GM12878 (cell line): ENCODE measurements around the gene KMT2B. TPM values are rescaled to one million over a fixed set of nuclear protein-coding genes. Genes with fewer than 3 reads are reported as not detected.

Experiments
- ATAC-seq: fragments of 200-7000 bp; cut with Tn5 transposase; 3 replicates; pipeline ENCODE4 v1.9.1; 2020; ENCODE audit warnings: mild to moderate bottlenecking, moderate library complexity
- BruUV-seq: library from RNA; stranded (reverse); fragments of 400-500 nt; replicated peaks from 2 replicates; lab custom pipeline; 2021; lab: Mats Ljungman, UMichigan
- CTCF ChIA-PET: fragments of 300-600 bp; sonication (Branson Sonifier 250); formaldehyde crosslinking; extraction: SDS; loops from one replicate; lab custom pipeline; 2021; ENCODE audit warnings: inconsistent platforms; lab: Yijun Ruan, JAX
- POLR2A ChIA-PET: fragments of 350-600 bp; formaldehyde crosslinking; extraction: SDS; loops from one replicate; lab custom pipeline; 2021; ENCODE audit warnings: inconsistent platforms; lab: Charles Lee
- RAD21 ChIA-PET: fragments of 300-600 bp; sonication (Branson Sonifier 250); formaldehyde crosslinking; loops from one replicate; lab custom pipeline; 2023; ENCODE audit warnings: antibody characterized with exemption; ENCODE audit not compliant: unreplicated experiment; lab: Charles Lee
- SMC1A ChIA-PET: fragments of 300-600 bp; sonication (Branson Sonifier 250); formaldehyde crosslinking; loops from one replicate; lab custom pipeline; 2023; ENCODE audit not compliant: unreplicated experiment, uncharacterized antibody; lab: Charles Lee
- DNase-seq: peaks from one replicate; pipeline ENCODE4 v3.0.0-alpha.2; 2011; ENCODE audit warnings: low read depth, low spot score
- FAIRE-seq: peaks from 3 replicates; lab custom pipeline; 2011; peaks lifted over from hg19 to GRCh38; lab: Jason Lieb, UNC
- H2AFZ ChIP-seq: 2 replicates; pipeline ENCODE4 v1.6.0; 2011; ENCODE audit warnings: low read depth, low read length, control low read depth; ENCODE audit not compliant: control insufficient read depth
- H3K27ac ChIP-seq: 2 replicates; pipeline ENCODE4 v1.5.1; 2011; ENCODE audit warnings: control low read depth; ENCODE audit not compliant: control insufficient read depth, insufficient read depth
- H3K27me3 ChIP-seq, 2 experiments: replicated peaks in 1 of 2; 2 replicates each; pipeline versions ENCODE4 v1.6.0 to v1.6.1; 2011; ENCODE audit warnings: low read length in 1 of 2; ENCODE audit not compliant: control insufficient read depth in 2 of 2, insufficient read depth in 2 of 2
- H3K36me3 ChIP-seq, 2 experiments: 2 replicates each; pipeline ENCODE4 v1.5.1; 2011; ENCODE audit warnings: low read length in 1 of 2; ENCODE audit not compliant: control insufficient read depth in 2 of 2, insufficient read depth in 2 of 2
- H3K4me1 ChIP-seq: 2 replicates; pipeline ENCODE4 v1.6.1; 2011; ENCODE audit warnings: mild to moderate bottlenecking, low read length, moderate library complexity, mixed read lengths; ENCODE audit not compliant: control insufficient read depth, insufficient read depth
- H3K4me2 ChIP-seq: 2 replicates; pipeline ENCODE4 v1.6.0; 2011; ENCODE audit warnings: control low read depth; ENCODE audit not compliant: control insufficient read depth, insufficient read depth
- H3K4me3 ChIP-seq: fragments of 200-600 bp; sonication (generic); 2 replicates; pipeline ENCODE4 v1.5.1; 2016
- H3K79me2 ChIP-seq: 2 replicates; pipeline ENCODE4 v1.6.0; 2011; ENCODE audit warnings: low read length; ENCODE audit not compliant: control insufficient read depth, insufficient read depth
- H3K9ac ChIP-seq: 2 replicates; pipeline ENCODE4 v1.8.0; 2011; ENCODE audit warnings: low read length, control low read depth, mixed read lengths; ENCODE audit not compliant: control insufficient read depth, insufficient read depth
- H3K9me3 ChIP-seq: replicated peaks from 3 replicates; pipeline ENCODE4 v1.5.1; 2011; ENCODE audit warnings: mild to moderate bottlenecking, low read length; ENCODE audit not compliant: control insufficient read depth, insufficient read depth
- H4K20me1 ChIP-seq: 2 replicates; pipeline ENCODE4 v1.6.0; 2011; ENCODE audit not compliant: control insufficient read depth, insufficient read depth
- CBX3 ChIP-seq: fragments of 200-600 bp; sonication (generic); IDR thresholded peaks from 2 replicates; pipeline ENCODE4 v1.6.1; 2016; ENCODE audit warnings: low read depth, borderline replicate concordance
- CREB1 ChIP-seq: IDR thresholded peaks from 2 replicates; pipeline ENCODE4 v1.6.1; 2012; ENCODE audit warnings: low read depth, mild to moderate bottlenecking, inconsistent platforms
- EED ChIP-seq: sonication (generic); IDR thresholded peaks from 2 replicates; pipeline ENCODE4 v1.6.1; 2016; ENCODE audit warnings: antibody characterized with exemption, low read depth
- EGR1 ChIP-seq, 2 experiments: IDR thresholded peaks; 1 replicate in 1 of 2; 2 replicates in 1 of 2; pipeline ENCODE4 v1.6.1; 2011 to 2012; ENCODE audit warnings: low read depth in 2 of 2, low read length in 2 of 2, borderline replicate concordance in 1 of 2, mild to moderate bottlenecking in 1 of 2, moderate library complexity in 1 of 2
- GABPA ChIP-seq: IDR thresholded peaks from 2 replicates; pipeline ENCODE4 v1.6.1; 2014; ENCODE audit warnings: antibody characterized with exemption, low read depth, mild to moderate bottlenecking, inconsistent platforms
- HCFC1 ChIP-seq: fragments of 150-350 bp; IDR thresholded peaks from 2 replicates; pipeline ENCODE4 v1.6.1; 2014; ENCODE audit warnings: low read length
- HDGF ChIP-seq: fragments of 450-650 bp; IDR thresholded peaks from 2 replicates; pipeline ENCODE4 v1.6.1; 2016; ENCODE audit warnings: antibody characterized with exemption
- IKZF1 ChIP-seq: fragments of 450-650 bp; conservative IDR thresholded peaks from 2 replicates; pipeline ENCODE4 v1.6.1; 2017; ENCODE audit warnings: antibody characterized with exemption, mild to moderate bottlenecking
- MTA3 ChIP-seq: IDR thresholded peaks from 2 replicates; pipeline ENCODE4 v1.6.1; 2012; ENCODE audit warnings: low read length, inconsistent platforms, borderline replicate concordance
- SMARCA5 ChIP-seq: fragments of 450-650 bp; IDR thresholded peaks from 2 replicates; pipeline ENCODE4 v1.6.1; 2017; ENCODE audit warnings: mild to moderate bottlenecking
- SMC3 ChIP-seq: IDR thresholded peaks from 2 replicates; pipeline ENCODE4 v1.6.1; 2011; ENCODE audit warnings: low read length, improper control_type of control experiment, borderline replicate concordance
- ZBED1 ChIP-seq: IDR thresholded peaks from 2 replicates; pipeline ENCODE4 v1.6.1; 2016; ENCODE audit warnings: borderline replicate concordance
- ZBTB4 ChIP-seq: fragments of 450-650 bp; formaldehyde crosslinking; IDR thresholded peaks from 2 replicates; pipeline ENCODE4 v1.4.0; 2022; ENCODE audit warnings: mild to moderate bottlenecking, moderate library complexity
- WGBS: methylation state at CpG from one replicate; pipeline ENCODE4 v1.1.6; 2016; ENCODE audit warnings: low lambda C conversion rate; ENCODE audit not compliant: insufficient replicate concordance, insufficient coverage; ENCODE audit errors: missing lambda C conversion rate; 5-methylcytosine and 5-hydroxymethylcytosine counted together
- in situ Hi-C: fragments of 300-500 bp; cut with MboI; formaldehyde crosslinking; loops from 9 replicates; pipeline ENCODE4 v1.14.3; 2018; ENCODE audit warnings: mixed read lengths
- intact Hi-C: fragments of 100-400 bp; cut with micrococcal nuclease; formaldehyde crosslinking; loops from one replicate; pipeline ENCODE4 v1.14.2; 2022; ENCODE audit not compliant: unreplicated experiment
- polyA plus RNA-seq, 11 experiments: library from polyadenylated mRNA; depleted of rRNA in 4 of 11; unstranded in 6 of 11; stranded (reverse) in 5 of 11; fragments of >200 nt; fragmentation: Nextera tagmentation in 4 of 11; fragmentation: Illumina TruSeq in 1 of 11; extraction: Ambion mirVana in 4 of 11; extraction: Trizol in 1 of 11; gene quantifications; 1 replicate in 1 of 11; 2 replicates in 10 of 11; pipeline versions ENCODE4 v1.2.1 to v1.2.3, GENCODE V29; 2011 to 2016; ENCODE audit warnings: inconsistent platforms in 2 of 11, missing spikeins in 2 of 11, low read depth in 1 of 11
- total RNA-seq, 4 experiments: library from RNA; depleted of rRNA in 3 of 4; stranded (reverse); fragments of >200 nt in 3 of 4; fragmentation: Illumina TruSeq in 1 of 4; extraction: Trizol in 1 of 4; gene quantifications; 2 replicates each; pipeline versions ENCODE4 v1.2.1 to v1.2.3, GENCODE V29; 2013 to 2021
- TF ChIP-seq, protein P1 (sequence below): fragments of 450-650 bp; IDR thresholded peaks from 2 replicates; pipeline ENCODE4 v1.6.1; 2018; ENCODE audit warnings: mild to moderate bottlenecking, low read depth, moderate library complexity; ENCODE audit not compliant: partially characterized antibody

KMT2B gene
- total and polyA plus RNA-seq, 10 of the 15 experiments (the other 5 are each of a cell fraction or from before 2014, with no cell fraction given), result 0.71 to 35.6 (median 6.0) TPM

DNA sequence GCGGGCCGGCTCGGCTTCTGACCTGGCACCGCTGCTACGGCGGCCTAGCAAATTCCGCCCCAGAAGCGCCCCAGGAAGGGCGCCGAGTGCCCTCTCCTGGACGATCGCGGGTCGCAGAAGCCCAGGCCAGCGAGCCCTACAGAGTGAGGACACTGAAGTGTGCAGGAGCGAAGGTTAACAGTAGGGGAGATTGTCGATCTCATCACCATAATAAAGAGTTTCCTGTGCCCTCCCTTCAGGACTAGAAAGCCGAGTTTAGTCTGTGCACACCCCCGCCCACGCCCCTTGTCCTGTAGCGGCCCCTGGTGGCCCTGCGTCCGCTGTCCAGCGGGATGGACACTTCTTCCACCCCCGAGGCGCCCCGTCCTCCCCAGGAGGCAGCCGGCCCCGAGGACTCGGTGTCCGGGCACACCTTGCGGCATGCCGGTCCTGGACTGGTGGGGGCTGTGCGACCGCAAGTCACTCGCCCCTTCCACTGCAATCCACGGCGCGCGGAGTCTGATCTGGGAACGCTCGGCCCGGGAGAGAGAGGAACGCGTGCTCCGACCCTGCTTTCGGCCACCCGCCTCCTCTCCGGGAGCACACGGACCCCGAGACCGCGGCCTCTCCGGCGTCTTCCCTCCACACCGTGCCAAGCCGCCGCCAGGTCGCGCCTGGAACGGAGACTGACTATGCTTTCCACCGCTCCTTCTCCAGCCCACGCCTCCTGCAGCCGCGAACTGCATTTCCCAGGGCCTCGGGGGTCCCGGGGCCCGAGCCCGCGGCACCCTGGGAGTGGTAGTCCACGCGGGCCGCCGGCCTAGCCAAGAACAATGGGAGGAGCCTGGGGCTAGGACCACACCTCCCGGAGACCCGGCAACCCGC, 770 bp upstream of the KMT2B start:
- ChIA-PET RAD21 (interaction anchor here (6.3 kb wide), 1 partner anchor 18 kb away, joined by 430 read pairs; the partner anchor contains the start of gene ZBTB32), SMC1A (interaction anchor here (6.3 kb wide), 1 partner anchor 19 kb away, joined by 375 read pairs; the partner anchor contains the start of gene ZBTB32), POLR2A (interaction anchor here (1.8 to 12.1 kb wide), 3 partner anchors 18 to 26 kb away, joined by 12 to 516 read pairs (median 91); partner anchors contain the start of genes IGFLR1, PSENEN, U2AF1L4 and ZBTB32), CTCF (interaction anchor here (6.4 to 7.3 kb wide), 2 partner anchors 15 to 22 kb away, joined by 77 to 271 read pairs; no protein-coding TSS in a partner anchor)
- Histone ChIP-seq H3K9ac (peak overlapping the region; percentile 77), H3K9me3 (no peaks in the 10 kb centered on the region), H2AFZ (peak overlapping the region; percentile 87), H3K27ac (peak overlapping the region; percentile 95), H4K20me1 (no peaks in the 10 kb centered on the region), H3K4me3 (peak overlapping the region; percentile 82), H3K4me2 (peak overlapping the region; percentile 99), H3K79me2 (peaks cover 68% of the 10 kb centered on the region), H3K27me3 (no peaks in the 10 kb centered on the region), H3K4me1 (peaks cover 32% of the 10 kb centered on the region), H3K36me3 (peaks cover 0 to 6% of the 10 kb centered on the region in 2 experiments; a peak in 3 of 4 replicates)
- WGBS, result 1% methylated on average over 70 of the region's 77 CpGs
- DNase-seq, result peak; percentile 77
- intact Hi-C loops, result loop anchor here (1.0 to 2.0 kb wide), 4 partner anchors 23 to 214 kb away; partner anchors contain the start of genes PSENEN and U2AF1L4
- no TSS peak for BruUV-seq
- ATAC-seq, result peak; percentile 75
- in situ Hi-C loops, result no loop called here
- FAIRE-seq, result peak; percentile 61
- TF ChIP-seq SMARCA5, result peak; percentile 72
- TF ChIP-seq, protein P1, sequence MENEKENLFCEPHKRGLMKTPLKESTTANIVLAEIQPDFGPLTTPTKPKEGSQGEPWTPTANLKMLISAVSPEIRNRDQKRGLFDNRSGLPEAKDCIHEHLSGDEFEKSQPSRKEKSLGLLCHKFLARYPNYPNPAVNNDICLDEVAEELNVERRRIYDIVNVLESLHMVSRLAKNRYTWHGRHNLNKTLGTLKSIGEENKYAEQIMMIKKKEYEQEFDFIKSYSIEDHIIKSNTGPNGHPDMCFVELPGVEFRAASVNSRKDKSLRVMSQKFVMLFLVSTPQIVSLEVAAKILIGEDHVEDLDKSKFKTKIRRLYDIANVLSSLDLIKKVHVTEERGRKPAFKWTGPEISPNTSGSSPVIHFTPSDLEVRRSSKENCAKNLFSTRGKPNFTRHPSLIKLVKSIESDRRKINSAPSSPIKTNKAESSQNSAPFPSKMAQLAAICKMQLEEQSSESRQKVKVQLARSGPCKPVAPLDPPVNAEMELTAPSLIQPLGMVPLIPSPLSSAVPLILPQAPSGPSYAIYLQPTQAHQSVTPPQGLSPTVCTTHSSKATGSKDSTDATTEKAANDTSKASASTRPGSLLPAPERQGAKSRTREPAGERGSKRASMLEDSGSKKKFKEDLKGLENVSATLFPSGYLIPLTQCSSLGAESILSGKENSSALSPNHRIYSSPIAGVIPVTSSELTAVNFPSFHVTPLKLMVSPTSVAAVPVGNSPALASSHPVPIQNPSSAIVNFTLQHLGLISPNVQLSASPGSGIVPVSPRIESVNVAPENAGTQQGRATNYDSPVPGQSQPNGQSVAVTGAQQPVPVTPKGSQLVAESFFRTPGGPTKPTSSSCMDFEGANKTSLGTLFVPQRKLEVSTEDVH, result no peak
- peak; percentile 70 for TF ChIP-seq SMC3
- TF ChIP-seq EED, result peak; percentile 14; the same call in 1 of the 2 replicates
- TF ChIP-seq ZBED1, result no peak
- TF ChIP-seq CREB1, result peak; percentile 61; the same call in 1 of the 2 replicates
- peak; percentile 69 to 93 for TF ChIP-seq EGR1 (IDR thresholded peaks at IDR 0.05; ENCODE audit: borderline replicate concordance in 1 of 2, low read depth in 2 of 2, low read length in 2 of 2)
- TF ChIP-seq HCFC1, result peak; percentile 94
- peak; percentile 100 for TF ChIP-seq IKZF1
- no peak for TF ChIP-seq ZBTB4 (CRISPR knock-in tag)
- TF ChIP-seq MTA3, result peak; percentile 12; the same call in 1 of the 2 replicates
- peak; percentile 88; the same call in 1 of the 2 replicates for TF ChIP-seq HDGF
- TF ChIP-seq CBX3, result no peak
- TF ChIP-seq GABPA, result no peak
